Activated T-helper 1 cell treated with anti-CD3 and anti-CD28 coated beads, Interleukin-2, amount 50 U/mL, for 16 hours (primary cell): Measurements from ENCODE around the gene WBP2.
"Not testable (repeated sequence)": the region's sequence is repeated elsewhere in the genome, so short reads cannot be mapped to it uniquely, and the experiment has no call there.

Source experiments
- DNase-seq, 2 donors: peaks; one replicate each; pipeline ENCODE4 v3.0.0-alpha.2; 2020; ENCODE audit warnings: low read depth in 1 of 2, low spot score in 1 of 2

Gene WBP2

DNA sequence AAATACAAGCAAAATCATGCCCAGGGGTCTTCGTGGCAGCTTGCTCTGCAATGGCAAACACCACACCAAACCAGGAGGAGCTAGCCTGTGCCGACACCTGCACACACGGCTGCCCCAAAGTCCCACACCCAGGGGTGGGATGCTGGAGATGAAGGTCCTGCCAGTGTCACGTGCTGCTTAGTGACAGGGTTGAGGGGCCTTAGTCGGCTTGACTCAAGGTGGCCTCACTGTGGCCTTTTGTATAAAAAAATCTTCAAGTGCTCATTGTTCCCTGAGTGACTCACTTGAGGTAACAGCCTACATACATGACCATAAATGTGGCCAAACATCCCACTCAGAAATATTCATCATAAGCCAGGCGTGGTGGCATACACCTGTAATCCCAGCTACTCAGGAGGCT lies 34.3 kb upstream of the WBP2 start:
- no peak for DNase-seq

DNA sequence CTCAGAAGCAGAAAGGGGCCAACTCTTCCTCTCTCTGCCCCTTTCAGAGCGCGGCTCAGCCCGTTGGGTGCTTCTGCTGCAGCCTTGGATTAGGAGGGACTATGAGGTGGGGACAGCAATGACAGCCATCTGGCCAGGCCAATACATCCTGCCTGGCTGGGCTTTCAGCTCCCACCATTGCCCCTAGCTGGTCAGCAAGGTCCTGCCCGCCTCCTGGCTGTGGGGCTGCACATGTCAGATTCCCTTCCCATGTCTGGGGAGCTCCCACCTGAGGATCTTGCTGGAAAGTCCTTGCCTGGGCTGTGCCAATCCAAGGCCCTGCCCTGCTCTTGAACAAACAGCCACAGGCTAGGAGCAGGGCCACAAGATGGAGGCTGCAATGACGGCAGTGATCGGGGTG lies 33.3 kb upstream of the WBP2 start:
- no peak for DNase-seq

DNA sequence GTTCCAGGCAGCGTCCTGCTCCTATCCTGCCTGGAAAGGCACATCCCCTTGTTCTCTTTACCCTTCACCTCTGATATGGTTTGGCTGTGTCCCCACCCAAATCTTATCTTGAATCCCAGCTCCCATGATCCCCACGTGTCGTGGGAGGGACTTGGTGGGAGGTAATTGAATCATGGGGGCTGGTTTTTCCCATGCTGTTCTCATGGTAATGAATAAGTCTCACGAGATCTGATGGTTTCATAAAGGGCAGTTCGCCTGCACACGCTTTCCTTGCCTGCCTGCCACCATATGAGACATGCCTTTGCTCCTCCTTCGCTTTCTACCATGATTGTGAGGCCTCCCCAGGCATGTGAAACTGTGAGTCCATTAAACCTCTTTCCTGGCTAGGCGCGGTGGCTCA lies 30.7 kb upstream of the WBP2 start:
- DNase-seq: not testable (repeated sequence)

DNA sequence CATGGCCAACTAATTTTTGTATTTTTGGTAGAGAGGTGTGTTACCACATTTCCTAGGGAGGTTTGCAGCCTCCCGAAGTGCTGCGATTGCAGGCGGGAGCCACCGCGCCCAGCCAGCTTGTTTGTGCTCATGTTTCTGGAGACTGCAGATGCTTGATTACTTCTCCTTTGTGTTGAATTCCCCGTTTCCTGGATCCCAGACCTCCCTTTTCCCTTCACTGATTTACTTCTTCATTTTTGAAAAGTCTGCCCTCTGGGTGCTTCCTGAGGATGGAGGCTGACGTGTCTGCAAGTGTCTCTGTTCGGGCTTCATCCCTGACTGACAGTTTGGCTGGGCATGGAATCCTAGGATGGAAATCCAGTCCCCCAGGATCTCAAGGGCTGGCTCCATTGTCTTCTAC lies 30.3 kb upstream of the WBP2 start:
- no peak for DNase-seq

DNA sequence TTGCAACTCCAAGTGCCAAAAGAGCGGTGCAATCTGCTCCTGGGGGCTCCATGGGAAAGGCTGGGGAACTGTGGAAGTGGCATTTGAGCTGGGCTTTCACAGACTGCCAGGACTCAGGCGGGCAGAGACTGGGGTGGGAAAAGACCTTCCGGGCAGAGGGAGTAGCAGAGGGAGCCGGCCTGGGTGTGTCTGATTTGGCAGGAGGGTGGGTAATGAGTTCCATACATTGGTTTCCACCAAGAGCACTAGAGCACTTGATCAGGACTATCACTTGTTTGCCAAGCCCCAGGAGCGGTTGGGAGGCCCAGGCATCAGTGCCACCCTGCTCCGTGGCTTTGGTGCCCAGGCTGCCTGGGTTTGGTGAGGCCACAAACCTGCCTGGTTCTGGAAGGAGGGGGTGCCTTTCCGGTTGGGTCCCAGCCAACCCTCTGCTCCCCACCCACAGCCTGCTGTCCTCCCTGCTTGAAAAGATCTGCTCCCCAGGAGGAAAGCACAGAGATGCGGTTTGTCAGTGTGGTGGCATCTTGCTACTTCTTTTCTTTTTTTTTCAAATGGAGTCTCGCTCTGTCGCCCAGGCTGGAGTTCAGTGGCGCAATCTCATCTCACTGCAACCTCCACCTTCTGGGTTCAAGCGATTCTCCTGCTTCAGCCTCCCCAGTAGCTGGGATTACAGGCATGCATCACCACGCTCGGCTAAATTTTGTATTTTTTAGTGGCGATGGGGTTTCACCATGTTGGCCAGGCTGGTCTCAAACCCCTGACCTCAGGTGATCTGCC lies 26.7 kb upstream of the WBP2 start:
- DNase-seq: no peak

DNA sequence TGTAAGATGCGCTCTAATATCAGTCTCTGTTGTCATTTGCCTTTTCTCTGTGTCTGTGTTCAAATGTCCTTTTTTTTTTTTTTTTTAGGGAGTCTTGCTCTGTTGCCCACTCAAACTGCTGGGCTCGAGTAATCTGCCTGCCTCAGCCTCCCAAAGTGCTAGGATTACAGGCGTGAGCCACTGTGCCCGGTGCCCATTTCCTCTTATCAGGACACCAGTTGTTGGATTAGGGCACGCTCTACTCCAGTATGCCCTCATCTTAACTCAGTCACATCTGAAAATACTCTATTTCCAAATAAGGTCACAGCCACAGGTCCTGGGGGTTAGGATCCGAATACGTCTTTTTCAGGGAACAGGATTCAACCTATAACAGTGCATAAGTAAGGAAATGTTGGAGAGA lies 25.1 kb upstream of the WBP2 start:
- no peak for DNase-seq

DNA sequence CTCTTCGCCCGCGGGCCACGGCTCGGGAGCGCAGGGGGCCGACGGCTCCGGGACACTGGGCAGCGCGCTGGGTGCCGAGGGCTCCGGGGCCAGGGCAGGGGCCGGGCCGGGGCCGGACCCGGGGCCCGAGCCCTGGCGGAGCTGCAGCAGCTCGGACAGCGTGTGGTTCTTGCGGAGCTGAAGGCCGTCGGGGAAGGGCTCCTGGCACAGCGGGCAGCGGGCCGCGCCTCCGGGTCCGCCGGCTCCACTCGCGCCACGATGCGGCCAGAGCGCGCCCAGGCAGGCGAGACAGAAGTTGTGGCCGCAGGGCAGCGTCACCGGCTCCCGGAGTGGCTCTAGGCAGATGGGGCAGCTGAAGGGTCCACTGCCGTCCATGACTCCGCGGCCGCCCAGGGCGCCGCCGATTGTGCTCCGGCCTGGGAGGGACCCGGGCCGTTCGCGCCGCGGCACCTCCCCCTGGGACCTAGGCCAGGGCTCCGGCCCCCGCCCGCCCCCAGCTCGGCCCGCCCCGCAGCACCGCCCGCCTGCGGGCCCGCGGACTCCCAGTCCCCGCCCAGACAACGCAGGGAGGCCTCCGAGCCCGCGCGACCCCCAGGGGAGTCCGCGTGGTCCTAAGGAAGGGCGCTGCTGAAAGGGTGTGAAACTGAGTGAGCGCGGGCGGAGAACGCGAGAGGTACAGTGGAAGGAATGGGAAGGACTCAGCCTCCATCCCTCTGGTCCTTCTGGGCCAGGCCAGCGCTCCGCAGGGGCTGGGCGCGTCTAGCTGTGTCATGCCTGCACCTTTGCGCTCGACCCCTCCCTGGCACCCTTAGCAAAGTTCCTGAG lies 23.3 kb upstream of the WBP2 start, which contains the start of gene TRIM47:
Gene TRIM47, minus strand, starts transcription at position 408 of the 825 bp plus-strand sequence. Its CDS starts 33 bp downstream, at position 375.
- no peak for DNase-seq

DNA sequence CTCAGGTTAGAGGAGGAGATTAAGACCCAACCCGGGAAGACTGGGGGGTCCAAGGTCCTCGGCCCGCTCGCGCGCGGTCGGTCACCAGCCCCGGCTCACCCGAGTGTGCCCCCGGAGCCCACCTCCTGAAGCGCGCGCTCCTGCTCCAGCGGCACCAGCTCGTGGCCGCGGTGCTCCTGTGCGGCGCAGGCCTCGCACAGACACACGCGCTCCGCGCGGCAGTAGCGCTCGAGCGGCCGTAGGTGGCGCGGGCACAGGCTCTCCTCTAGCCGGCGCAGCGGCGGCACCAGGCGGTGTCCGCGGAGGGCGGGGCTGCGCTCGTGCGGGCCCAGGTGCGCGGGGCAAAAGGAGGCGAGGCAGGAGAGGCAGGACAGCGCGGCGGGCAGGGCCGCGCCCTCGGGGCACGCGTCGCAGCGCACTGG lies 22.6 kb upstream of the WBP2 start:
- DNase-seq: peak; percentile 33 to 63

DNA sequence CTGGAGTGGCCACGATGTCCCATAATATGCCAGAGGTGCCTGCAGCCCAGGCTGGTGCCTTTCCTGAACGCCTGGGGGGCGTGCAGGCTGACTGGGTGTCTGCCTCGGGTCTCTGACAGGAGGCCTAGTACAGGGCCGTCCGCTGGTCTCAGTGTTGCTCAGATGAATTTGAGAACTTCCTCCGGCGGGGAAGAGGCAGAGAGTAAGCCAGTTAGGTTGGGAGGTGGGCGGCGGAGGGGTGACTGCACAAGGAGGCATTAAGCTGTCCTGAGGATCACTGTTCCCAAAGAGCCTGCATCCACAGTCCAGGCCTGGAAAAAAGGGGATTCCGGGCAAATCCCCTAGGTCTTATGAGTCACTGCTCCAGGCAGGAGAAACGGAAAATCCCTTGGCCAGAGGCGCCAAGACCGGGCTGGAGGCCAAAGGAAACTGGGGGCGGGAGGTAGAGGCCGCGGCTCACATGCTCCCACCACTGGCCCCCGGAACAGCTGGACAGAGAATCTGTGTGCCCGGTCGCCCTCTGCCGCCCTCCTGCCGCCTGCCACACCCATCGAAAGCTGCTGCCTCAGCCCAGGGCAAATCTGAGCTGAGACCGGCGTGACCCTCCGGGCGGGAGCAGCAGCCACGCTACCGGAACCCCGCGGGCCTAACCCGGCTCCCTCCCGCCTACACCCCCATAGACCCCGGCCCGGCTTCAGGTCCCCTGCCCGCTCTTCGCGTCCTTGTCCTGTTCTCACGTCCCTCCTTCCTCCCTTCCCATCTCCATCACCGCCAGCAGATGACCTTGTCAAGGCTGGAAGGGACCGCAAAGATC lies 22.0 kb upstream of the WBP2 start:
- DNase-seq: no peak

DNA sequence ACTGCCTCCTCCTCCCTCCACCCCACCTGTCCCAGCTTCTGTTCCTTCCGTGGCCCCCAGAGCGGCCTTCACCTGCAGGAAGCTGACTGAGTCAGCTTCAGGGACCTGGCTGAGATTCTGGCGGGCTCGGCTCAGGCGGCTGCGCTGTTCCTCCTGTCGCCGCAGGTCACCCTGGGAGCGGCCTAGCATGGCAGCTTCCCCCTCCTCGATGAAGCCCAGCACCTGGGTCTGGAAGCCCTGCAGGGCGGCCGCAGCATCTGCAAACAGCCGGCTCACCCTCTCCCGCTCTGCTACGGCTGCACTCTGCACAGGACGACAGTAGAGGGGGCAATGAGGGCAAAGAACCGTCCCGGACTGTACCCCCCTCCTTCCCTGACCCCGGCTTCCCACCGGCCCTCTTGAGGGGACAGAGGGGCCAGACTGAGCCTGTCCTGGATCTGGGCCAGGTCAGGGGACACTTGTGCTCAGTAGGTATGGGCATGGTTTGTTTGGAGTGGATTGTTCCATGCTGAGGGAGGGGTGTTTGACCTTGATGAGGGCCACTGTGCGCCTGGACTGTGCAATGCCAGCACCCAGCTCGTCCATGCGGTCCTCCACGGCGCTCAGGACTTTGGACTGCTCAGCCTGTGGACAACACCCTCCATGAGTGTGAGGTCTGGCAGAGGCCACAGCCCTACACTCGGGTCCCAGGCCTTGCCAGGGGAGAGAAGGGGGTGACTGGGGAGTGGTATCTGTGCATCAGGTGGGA lies 21.2 kb upstream of the WBP2 start:
- peak; percentile 53 to 57 for DNase-seq

DNA sequence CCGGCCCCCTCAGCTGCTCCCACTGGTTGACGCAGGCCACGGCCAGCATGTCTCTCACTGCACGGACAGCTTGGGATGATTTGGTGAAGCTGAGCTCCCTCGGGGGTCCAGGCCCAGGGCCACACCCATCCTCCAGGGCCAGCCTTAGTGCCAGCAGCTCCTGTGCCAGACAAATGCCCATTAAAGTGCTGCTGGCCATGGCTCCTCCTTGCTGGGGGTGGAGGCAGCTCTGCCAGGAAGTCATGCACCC lies 20.7 kb upstream of the WBP2 start:
- DNase-seq: no peak

DNA sequence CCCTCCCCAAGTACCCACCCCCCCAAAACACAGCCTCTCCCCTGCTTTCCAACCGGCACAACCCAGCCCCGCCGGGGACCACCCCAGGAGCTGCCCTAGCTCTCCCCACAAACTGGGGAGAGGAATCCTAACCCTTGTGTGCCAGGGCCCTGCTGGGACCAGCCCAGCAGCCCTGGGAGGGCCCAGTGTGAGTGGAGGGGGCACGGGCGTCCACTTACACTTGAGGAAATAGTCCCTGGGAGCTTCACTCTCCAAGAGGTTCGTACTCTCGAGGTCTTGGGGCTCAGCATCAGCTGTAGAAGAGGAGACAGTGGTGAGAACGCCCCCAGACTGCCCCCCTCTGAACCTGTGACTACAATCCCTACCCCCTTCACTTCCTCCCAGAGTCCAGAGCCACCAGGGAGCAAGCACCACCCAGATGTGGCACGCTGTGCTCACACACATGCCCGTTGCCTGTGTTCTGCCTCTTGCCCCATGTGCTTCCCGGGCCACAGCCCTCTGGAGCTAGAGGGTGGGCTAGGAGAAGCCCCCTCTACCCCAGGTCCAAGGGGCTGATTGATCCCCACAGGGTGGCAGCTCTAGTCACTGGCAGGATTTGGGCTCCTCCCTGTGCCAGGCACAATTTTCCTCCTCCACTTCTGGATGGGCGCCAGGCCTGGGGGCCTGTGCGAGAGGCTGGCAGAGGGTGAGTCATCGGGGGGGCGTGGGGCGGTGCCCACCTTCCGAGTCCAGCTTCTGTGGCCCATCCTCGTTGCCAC lies 20.2 kb upstream of the WBP2 start:
- DNase-seq: no peak

DNA sequence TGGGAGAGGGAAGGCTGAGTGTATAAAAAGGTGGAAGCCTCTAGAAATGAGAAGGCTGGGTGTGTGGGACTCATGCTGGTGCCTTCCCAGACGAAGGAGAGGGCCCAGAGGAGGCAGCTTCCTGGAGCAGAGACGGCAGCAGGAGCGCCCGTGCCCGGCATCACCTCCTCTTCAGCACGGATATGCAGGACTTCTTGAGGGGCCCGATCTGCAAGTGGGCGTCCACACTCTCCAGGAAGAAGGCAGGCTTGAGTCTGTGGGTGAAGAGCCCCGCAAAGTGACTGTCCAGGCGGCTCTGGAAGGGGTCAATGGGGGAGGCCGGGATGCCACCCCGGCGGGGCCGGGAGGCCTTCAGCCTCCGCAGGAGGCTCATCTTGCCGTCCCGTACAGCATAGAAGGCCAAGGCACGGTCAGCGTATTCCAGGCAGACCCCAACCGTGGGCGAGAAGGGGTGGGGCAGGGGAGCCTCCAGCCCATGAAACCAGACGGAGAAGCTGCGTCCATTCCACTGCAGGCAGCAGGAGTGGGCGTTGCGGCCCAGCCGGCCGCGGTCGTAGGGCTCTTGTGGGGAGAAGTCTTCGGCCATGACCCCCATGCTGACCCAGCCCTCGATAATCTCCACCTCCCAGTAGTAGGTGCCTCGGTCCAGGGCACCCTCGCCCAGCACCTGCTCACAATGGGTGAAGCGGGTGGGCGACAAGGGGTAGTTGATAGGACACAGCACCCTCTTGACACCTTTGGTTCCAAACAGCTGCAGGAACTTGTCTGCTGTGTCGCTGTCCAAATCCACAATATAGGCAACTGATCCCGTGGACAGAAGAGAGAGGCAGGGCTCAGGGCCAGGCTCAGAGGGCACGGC lies 19.4 kb upstream of the WBP2 start:
- DNase-seq: no peak

DNA sequence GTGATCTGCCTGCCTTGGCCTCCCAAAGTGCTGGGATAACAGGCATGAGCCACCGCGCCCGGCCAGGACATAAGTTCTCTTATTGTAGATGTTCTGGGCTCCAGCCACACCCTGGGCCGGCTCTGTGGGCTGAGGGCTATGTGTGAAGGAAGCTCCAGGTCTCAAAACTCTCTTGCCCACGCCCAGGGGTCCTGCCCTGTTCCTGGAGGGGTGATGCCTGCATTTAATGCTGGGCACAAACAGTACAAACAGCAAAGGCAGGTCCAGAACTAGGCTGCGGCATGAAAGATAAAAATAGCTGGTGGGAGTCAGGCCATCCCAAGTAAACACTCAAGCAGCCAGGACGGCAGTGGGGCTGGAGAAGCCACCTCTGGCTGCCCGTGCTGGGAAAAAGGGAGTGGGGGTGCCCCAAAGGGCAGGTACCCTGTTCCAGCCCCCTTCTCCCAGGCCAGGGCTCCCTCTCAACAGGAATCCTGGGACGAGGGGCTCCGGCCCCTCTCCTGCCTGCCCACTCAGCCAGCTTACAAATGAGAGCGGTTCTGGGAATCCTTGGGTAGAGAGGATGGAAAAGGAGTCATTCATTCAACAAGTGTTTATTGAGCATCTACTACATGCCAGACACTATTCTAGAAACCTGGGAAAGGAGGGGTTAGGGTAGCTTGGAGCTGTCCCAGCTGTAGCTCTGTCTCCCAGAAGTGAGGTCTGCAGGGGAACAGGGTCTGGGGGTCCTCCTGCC lies 18.6 kb upstream of the WBP2 start:
- DNase-seq: no peak

DNA sequence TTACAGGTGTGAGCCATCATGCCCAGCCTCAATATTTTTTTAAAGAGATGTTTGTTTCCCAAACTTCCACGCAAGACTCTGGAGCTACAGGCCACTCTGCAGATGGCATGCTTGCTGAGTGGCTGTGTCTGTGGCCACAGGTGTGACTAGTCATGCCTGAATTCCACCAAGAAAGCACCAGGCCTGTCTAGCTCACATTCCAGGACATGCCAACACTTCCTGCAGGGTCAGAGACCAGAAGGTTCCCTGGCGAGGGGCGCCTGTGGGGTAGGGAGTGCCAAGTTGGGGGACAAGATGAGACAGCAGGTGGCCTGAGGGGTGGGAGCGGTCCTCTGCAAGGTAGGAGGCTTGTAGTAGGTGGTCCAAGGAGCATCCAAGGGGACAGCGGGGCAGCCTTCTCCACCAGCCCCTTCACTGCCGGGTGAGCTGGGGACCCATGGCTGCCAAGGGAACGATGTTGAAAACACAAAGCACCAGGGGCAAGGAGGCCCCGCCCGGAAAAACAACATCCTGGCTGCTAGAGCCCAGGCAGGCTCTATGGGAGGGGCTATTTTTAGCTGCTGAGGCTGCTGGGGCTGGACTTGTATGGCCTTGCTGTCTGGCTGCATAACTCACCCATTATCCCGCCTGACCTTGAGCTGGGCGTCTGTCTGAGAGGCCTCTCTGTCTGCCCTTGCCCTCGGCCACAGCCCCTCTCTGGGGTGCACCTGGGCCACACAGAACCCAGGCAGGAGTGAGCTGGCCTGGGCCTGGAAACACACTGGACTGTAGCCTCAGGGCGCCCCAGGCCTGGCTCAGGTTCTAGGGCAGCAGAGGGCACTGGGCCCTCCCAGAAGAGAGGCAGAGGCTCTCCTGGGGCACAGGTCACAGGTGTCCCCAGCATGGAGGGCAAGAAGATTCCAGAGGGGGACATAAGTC lies 17.6 kb upstream of the WBP2 start:
- DNase-seq: peak in 1 of 2 donors; percentile 39

DNA sequence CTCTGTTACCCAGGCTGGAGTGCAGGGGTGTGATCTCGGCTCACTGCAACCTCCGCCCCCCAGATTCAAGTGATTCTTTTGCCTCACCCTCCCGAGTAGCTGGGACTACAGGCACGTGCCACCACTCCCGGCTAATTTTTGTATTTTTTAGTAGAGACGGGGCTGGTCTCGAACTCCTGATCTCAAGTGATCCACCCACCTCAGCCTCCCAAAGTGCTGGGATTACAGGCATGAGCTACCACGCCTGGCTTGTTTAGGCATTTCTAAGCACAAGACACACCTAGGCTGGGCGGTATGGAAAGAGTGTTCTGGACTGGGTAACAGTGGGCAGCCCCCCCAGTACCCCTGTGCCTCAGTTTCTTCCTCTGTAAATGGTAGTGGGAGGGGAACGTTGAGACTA lies 15.1 kb upstream of the WBP2 start:
- not testable (repeated sequence) for DNase-seq

DNA sequence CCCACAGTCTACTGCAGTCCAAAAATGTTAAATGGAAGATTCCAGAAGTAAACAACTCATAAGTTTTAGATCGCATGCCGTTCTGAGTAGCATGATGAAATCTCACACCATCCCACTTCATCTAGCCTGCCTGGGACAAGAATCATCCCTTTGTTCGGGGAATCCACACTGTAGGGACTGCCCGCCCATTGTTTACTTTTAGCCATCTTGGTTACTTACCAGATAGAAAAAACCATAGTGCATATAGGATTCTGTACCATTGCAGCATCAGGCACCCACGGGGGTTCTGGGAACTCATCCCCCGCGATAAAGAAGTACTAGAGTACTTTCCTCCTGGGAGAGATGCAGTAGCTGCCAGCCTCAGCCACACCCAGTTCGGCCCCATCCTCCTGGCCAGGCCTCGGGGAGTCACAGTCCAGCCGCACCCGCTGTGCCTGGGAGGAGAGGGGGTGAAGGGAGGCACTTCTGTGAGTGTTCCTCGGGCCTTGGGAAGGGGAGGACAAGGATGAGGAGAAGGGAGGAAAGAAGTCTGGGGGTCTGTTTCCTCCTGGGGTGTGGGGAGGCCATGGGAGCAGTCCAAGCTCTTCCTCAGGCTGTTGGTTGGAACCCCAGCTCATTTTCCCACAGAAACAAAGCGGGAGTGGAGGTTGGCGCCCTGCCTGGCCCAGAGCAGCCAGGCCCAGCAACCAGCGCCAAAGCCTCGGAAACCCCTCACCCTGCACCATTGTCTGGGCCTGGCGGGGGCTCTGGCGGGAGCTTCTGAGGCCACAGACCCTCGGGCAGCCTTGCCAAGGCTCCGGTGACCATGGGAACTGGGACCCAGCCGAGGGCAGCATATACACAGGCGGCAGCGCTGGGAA lies 14.4 kb upstream of the WBP2 start:
- DNase-seq: no peak
